Mammary epithelial cell (primary cell): ENCODE data around the gene NOMO2.
"Not testable (repeated sequence)": the region's sequence is repeated elsewhere in the genome, so short reads cannot be mapped to it uniquely, and the experiment has no call there.

Experiments
- EZH2 ChIP-seq: IDR thresholded peaks from 2 replicates; pipeline ENCODE4 v1.6.1; 2012; ENCODE audit warnings: low read length, inconsistent platforms, borderline replicate concordance
- TF ChIP-seq, protein P1 (sequence below), 2 donors: IDR thresholded peaks in 1 of 2; conservative IDR thresholded peaks in 1 of 2; 2 replicates each; pipeline ENCODE4 v1.5.1; 2011 to 2012; ENCODE audit warnings: inconsistent platforms in 2 of 2, low read length in 2 of 2, mild to moderate bottlenecking in 2 of 2, control low read depth in 1 of 2, low read depth in 1 of 2; ENCODE audit not compliant: insufficient read depth in 1 of 2; ENCODE audit errors: extremely low read depth in 1 of 2

DNA sequence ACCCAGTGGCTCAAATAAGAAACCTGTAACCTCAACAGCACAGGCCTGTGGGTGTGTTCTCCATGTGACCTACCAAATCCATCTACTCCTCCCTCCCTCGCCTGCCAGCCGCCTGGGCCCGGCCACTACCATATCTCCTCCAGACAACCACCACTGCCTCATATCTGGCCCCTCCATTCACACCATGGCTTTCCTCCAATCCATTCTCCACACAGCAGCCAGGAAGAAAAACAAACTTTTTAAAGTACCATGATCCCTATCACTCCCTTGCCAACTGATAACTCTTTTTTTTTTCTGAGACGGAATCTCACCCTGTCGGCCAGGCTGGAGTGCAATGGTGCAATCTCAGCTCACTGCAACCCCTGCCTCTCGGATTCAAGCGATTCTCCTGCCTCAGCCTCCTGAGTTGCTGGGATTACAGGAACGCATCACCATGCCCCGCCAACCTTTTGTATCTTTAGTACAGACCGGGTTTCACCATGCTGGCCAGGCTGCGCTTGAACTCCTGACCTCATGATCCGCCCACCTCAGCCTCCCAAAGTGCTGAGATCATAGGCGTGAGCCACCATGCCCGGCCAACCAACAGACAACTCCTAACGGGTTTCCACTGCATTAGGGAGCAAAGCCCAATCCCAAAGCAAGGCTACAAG is 26.3 kb downstream of the NOMO2 start:
- TF ChIP-seq, protein P1, sequence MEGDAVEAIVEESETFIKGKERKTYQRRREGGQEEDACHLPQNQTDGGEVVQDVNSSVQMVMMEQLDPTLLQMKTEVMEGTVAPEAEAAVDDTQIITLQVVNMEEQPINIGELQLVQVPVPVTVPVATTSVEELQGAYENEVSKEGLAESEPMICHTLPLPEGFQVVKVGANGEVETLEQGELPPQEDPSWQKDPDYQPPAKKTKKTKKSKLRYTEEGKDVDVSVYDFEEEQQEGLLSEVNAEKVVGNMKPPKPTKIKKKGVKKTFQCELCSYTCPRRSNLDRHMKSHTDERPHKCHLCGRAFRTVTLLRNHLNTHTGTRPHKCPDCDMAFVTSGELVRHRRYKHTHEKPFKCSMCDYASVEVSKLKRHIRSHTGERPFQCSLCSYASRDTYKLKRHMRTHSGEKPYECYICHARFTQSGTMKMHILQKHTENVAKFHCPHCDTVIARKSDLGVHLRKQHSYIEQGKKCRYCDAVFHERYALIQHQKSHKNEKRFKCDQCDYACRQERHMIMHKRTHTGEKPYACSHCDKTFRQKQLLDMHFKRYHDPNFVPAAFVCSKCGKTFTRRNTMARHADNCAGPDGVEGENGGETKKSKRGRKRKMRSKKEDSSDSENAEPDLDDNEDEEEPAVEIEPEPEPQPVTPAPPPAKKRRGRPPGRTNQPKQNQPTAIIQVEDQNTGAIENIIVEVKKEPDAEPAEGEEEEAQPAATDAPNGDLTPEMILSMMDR (conservative IDR thresholded peaks at IDR 0.05 in 1 of 2, IDR thresholded peaks at IDR 0.05 in 1 of 2; ENCODE audit: extremely low read depth in 1 of 2, insufficient read depth in 1 of 2, low read depth in 1 of 2, low read length in 2 of 2): not testable (repeated sequence)
- TF ChIP-seq EZH2: not testable (repeated sequence)
